ENCODE measurements around the gene INAFM2.

DNA sequence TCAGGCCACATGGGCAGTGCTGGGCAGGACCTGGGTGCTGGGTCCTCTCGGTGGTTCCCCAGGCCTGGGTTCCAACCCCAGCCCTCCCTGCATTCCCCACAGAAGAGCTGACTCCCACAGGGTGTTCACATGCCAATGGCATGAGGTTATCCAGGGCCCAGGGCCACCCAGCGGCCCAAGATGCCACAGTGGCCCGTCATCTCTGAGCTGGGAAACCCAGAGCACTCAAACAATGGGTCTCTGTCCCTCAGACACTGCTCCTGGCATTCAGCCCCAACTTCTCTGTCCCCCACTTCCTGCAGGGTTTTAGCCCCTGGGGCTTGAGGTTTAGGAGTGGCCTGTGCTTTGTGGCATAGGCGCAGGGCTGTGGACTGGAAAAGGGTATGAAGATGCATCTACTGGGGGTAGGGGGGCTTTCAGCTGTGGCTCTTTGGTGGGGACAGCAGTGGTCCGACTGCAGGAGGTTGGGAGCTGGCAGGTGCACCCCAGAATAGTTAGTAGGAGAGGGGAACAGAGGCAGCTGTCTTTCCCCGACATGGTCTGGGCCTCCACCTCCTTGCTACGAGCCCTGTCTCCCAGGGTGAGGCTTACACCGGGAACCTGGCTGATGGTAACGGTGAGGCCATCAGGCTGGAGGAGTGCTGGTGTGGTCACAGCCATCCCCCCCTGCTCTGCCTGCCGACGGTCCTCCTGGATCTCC, 15.6 kb downstream of the INAFM2 start:
- TF ChIP-seq POLR2A (IDR thresholded peaks at IDR 0.05) = no peak
- no peak for TF ChIP-seq CTCF (IDR thresholded peaks at IDR 0.05)
- TF ChIP-seq EP300 (IDR thresholded peaks at IDR 0.05) = no peak

Data from ovary (tissue), 3 donors.